SIG-M5 treated with dmso at 0.1 percent for 504 hours (cell line): ENCODE measurements around the gene LRRC2.
"Not testable (repeated sequence)": the region's sequence is repeated elsewhere in the genome, so short reads cannot be mapped to it uniquely, and the experiment has no call there.

Source experiments
- DNase-seq: peaks from one replicate; lab custom pipeline; 2025; ENCODE audit not compliant: unreplicated experiment; lab: John Stamatoyannopoulos, UW

Gene LRRC2

GRCh38 chr3:46501702-46502101 lies 64.4 kb downstream of the LRRC2 start:
- DNase-seq = no peak

DNA sequence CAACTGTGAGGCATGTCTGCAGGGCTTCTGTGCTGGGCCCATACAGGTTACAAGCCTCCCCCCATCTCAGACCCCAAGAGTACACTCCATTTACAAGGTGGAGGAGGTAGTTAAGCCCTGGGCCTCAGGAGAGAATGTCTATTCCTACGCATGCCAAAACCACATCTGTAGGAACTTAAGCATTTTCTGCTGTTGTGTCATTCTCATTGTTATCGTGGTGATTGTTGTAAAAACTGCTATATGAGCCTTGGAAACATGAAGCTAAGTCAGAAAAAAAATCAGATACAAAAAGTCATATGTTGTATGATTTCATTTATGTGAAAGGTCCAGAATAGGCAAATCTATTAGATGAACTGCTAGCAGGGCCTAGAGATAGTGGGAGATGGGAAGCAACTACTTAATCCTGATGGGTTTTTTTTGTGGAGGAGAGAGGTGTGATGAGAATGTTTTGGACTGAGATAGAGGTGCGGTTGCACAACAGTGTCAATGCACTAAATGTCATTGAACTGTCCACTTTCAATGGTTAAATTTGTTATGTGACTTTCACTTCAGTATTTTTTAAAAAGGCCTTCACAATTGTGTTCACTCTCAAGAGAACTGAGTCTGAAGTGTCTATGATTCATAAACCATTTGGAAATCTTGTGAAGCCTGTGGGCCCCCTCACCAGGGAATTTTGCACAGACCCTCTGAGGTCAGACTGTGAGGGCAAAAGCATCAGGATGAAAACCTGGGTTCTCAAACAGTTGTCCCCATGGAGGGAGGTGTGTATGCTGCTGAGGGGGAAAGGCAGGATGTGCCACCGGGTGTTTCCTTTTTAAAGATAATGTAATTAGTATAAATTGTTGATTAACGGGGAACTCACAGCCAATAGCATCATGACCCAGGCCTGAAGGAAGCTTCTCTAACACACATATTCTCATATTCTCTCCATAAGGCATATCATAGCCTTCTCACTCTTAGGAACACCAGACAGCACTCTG lies 65.2 kb downstream of the LRRC2 start:
- peak; percentile 15 for DNase-seq

DNA sequence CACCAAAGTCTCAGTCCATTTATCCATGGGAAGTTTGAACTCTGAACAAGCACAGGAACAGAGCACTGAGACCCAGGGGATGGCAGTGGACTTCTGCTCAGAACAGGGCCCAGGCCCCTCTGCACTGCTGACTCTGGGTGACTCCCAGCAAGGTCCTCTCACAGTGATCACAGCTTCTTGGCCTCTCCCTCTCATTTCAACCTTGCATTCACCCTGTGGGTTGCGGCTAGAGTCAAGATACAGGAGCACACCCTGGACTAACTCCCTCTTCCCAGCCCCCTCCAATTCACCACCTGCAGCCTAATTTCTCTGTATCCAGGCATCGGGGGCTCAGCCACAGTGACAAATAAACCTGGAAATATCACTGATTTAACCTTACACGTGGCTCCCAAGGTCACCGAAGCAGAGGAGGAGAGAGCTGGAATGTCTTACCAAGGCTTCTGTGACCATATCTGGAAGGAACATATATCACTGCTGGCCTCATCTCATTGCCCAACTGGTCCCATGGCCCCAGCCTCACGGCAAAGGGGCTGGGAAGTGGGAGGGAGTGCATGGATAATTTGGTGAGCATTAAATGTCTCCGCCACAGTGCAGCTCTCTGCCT lies 67.1 kb downstream of the LRRC2 start:
- DNase-seq = no peak

DNA sequence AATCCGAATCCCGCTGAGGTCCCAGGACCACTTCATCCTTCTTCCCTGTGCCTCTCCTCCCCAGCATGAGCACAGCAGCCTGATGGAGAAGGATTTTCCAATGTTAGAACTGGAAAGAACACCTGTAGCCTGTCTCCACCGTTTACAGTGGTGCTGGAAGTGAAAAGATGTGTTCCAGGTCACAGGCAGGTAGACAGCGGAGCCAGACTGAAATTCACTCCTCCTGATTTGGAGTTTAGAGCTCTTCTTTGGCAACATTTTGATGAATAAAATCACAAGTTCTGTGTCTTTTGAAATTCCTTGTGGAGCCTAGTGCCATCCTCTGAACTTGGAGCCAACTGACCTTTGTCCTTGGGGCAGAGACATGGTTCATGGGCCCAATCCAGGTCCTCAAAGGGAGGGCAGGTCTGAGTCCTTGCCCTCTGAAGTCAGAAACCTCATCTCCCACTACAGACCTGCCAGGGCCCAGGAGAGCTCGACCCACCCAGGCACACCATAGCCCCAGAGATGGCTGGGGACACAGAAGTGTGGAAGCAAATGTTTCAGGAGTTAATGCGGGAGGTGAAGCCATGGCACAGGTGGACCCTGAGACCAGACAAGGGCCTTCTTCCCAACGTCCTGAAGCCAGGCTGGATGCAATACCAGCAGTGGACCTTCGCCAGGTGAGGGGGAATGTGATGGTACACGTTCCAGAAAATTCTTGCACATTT lies 68.4 kb downstream of the LRRC2 start, which contains the start of gene RTP3:
Gene RTP3 (plus strand): TSS at position 421 of the 710 bp plus-strand sequence. CDS start 87 bp downstream, at position 508.
- DNase-seq = no peak

DNA sequence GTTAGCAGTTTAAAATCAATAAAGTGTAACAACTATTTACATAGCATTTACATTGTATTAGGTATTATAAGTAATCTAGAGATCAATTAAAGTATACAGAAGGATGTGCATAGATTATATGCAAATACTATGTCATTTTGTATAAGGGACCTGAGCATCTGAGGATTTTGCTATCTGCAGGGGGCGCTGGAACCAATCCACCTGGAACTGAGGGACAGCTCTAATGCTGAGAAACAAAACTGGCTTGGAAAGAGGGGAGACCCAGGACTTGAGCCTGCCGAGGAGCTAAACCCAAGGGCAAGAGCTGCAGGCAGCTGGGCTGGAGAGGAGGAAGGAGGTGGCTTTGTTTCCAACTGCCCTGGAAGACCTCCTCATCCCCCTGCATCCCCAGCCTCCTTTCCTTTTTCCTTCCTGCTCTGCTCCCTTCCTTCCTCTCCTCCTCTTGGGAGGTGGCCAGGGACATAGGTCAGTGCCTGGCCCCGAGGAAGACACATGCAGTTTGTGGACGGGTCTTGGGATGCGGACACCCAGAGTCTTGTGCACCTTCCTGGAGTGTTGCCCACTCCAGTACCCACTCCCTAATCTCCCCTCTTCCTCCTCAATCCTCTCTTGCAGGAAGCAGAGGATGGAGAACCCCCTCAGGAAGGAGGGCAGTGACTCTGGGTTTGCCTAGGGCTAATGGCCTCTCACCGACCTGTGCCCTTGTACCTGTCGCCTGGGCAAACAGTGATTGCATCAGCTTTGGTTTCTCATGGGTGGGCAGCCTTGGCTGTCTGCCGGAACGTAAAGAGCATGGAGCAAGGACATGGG lies 69.2 kb downstream of the LRRC2 start:
- DNase-seq = no peak

DNA sequence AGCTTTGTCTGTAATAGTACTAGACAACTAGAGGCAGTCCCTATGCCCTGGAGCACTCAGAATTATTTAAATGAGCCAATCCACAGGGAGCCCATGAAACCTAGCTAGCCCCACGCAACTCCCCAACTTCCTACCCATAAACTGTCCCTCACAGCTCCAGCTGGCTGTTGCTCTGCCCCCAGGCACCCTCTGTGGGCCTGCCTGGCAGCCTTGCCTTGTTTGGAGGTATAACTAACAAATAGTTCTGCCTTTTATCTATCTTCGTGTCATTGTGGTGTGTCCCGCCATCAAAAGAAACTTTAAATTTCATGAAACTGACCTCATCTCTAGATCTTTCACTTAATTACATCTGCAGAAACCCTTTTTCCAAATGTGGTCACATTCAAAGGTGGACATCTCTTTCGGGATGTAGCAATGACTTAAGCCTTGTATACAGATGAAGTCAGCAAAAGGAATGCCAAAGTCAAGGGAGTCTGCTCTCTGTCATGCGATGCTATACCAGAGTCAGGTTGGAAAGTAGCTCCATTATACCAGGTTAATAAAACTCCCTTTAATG lies 70.1 kb downstream of the LRRC2 start:
- no peak for DNase-seq

- DNase-seq = not testable (repeated sequence)
These were observed 71.6 kb downstream of the LRRC2 start for GRCh38 chr3:46494491-46494890.

DNA sequence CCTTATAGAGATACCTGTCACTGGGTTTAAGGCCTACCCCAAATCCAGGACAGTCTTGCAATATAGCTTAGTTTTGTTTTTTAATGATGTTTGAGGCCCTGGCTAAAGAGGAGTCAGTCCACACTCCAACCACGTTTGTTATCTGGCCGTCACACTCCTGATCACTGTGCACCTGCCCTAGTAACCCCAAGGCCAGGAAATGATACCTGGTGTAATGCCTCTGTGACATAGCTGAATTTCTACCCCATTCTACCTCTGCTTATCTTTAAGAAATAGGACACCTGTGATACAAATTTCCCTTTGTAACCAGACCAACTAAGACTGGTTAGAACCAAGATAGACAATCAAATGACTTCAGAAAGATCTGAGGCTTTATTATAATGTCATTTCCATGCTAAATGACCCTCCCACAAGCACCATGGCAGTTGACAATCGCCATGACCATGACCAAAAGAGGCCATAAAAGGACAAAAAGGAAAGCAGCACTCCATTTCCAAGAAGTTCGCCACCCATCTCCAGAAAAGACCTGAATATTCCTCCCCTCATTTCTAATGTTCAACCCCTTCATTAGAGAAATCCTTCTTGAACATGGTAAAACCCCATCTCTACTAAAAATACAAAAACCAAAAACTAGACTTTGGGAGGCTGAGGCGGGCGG lies 73.1 kb downstream of the LRRC2 start:
- no peak for DNase-seq

- DNase-seq = no peak
These were observed 74.7 kb downstream of the LRRC2 start for GRCh38 chr3:46491089-46492070.

DNA sequence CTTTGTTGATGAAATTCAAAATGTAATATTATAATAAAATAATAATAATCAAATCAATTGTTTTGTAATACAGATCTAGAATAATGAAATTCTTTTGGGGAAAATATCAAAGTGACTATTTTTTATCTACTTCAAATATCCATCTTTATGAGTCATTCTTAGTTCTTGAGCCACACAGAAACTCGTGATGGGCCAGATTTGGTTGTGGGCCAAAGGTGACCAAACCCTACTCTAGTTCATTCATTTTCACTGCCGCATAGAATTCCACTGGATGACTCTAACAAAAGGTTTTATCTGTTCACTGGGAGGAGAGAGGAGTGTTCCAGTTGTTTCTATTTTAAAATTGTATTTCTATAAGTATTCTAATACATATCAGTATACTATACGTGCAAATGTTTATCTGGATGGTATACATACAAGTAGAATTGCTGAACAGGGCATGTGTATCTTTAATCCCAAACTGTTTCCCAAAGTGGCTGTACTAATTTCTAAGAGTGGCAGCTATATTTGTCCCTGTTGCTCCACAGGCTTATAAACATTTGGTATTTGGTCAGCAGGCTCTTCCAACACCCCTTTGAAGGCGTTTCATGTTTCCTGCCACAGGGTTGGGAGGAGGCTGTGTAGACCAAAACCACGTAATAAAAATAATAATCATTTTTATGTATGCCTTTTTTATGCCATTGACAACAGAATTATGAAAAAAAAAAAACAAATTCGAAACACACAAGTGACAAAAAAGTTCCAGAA lies 75.6 kb downstream of the LRRC2 start:
- no peak for DNase-seq

DNA sequence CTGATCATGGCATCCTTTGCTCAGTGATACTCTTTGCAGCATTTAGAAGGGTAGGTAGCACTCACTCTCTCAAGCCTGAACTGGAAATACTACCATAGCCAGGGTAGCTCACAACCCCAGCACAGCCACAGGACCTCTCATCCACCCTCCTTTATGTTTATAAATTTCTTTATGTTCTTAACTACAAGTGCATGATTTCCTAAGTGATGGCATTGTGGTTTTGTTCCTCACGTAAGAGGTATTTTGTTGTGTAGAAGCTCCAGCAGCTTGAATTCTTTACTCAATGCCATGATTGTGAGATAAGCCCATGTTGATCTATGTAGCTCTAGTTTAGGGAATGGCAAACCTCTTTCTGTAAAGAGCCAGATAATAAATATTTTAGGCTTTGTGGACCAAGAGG lies 76.2 kb downstream of the LRRC2 start:
- no peak for DNase-seq

DNA sequence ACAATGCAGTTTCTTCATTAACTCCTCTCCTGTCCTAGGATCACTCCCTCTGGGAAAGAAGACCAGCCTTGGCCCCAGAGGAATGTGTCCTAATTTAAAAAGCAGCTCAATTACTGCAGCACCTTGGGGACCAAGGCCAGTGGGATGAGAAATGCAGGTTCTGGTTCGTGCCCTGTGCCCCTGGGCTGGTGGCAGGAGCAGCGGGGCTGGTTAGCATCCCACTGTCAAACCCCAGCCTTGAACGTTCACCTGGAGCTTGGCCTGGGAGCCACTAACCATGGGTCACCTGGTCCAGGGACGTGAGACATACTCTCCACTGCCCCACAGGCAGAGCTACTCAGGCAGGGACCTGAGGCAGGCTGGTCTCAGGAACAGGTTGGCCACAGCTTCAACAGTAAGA lies 76.7 kb downstream of the LRRC2 start:
- DNase-seq = no peak

DNA sequence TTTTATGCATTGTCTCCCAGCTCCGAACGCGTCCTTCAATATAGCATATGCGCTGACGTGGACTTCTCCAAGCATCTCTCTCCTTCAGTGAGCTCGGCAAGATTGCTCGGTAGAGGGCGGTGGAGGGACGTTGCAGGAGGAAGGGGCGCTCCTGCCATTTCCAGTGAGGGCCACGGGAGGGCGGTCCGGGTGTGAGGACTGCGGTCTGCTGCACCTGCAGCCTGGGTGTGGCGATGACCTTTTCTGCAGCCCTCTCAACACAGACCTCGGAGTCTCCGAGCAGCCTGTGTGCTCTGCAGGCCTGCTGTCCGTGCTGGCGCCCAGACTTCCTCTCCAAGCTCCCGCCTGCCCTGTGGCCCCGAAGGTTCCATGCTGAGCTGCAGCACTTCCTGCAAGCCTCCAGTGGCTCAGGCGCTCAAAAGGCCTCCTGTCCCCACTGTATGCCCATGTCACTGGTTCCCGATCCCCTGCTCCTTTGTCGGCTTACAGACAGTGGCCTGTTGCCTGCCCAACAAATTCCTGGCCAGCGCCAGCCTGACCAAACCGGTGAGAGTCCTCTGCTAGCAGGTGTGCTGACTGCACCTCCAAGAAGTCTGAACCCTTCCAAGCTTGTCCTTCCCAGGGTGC lies 77.3 kb downstream of the LRRC2 start:
- peak; percentile 84 for DNase-seq

- DNase-seq = no peak
These were observed 80.3 kb downstream of the LRRC2 start for GRCh38 chr3:46485779-46486175.

DNA sequence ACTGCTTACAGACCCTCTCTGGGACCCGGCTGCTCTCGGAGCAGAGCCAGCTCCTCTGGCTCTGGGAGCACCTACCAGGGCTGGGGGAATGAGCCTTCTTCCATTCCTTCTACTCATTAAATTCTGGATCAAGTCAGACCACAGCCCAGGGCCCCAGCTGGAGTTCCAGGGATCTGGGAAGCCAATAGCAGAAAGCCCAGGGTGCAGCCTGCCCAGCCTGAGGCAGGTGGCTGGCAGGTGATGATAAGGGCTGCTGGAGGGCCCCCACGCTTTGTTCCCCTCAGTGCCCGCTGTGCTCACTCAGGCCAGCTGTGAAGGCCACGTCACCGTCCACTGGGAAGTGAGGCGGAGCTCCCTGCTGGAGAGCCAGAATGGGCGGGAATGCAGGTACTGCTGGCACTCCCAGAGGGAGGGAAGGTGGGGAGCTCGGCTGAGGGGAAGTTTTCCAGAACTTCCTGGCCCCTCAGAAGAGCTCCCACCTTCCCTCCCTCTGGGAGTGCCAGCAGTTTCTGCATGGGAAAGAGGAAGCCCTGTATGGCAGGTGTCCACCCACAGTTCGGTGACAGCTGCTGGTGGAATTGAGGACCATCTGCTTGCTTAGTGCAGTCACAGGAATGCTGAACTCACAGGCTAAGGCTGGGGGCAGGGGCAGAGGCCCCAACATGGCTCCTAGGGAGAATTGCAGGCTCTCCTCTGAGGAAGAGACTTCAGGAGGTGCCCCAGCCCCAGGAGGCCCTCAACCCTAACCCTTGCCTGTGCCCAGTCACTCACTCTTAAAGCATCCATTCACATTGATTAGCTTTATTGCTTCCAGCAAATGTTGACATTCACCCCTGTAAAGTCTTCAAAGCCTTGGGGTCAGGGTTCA lies 81.0 kb downstream of the LRRC2 start:
- DNase-seq = no peak

DNA sequence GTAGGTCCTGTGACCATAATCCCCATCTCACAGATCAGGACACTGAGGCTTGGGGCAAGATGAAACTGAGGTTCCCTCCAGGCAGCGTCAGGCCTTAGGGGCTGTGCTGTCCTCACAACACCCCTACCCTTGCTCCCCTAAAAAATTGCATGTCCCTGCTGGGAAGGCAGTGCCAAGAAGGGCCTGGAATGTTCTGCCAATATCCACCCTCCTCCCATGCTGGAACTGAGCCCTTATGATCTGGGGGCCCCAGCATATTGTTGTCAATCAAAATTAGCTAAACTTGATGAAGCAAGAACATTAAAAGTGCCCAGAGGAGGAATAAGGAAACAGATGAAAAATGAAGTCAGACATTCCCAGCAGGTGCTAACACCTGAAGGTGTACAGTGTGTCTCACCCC lies 81.7 kb downstream of the LRRC2 start:
- DNase-seq = no peak

- no peak for DNase-seq
These were observed 82.3 kb downstream of the LRRC2 start for GRCh38 chr3:46483825-46484224.
